ENCODE data around the gene SLC22A17. TPM values are rescaled to one million over a fixed set of nuclear protein-coding genes. Genes with fewer than 3 reads are reported as not detected.
"Not testable (repeated sequence)": the region's sequence is repeated elsewhere in the genome, so short reads cannot be mapped to it uniquely, and the experiment has no call there.

The SLC22A17 gene
- total RNA-seq, result 0.20 TPM in 1 of 2 replicates, not detected in the other

DNA sequence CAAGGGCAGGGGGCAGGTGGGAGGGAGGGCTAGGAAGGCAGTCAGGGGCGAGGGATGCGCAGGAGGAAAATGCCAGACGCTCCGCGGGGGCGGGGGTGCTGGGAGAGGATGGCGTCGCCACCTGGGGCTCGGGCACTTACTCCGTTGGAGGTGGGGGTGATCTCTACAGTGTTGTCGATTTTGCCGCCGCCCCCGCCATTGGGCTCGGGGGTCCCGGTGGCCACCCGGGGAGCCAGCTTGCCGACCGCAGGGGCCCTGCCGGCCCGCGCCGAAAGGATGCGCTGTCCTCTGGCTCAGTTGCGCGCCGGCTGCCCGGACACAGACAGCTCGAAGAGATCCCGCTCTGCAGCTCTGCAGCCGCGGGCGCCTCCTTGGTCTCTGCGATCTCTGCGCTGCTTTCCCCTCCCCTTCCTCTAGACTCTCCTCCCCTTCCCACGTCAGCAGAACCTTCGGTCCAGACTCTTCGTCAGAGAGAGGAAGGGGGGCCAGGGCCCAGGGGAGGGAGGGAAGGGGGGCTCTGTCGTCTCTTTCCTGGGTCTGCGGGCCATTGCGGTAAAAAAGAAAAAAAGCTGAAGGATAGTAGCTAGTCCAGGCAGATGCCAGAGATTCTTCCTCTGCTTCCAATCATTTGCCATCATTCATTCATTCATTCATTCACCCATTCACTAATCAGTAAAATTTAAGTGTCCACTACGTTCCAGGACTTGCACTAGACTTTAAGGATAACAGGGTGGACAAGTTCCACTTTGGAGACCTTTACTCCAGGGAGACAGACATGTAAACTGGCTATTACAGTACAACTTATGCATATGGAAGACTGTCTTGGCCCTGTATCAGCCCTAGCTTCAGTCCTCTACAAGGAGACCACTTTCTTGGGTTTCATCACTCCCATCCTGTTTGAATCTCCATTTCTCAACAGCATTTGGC, at the start of gene SLC22A17:
TSS of gene SLC22A17 (minus strand) at position 382 of the 927 bp plus-strand sequence.
- ATAC-seq (ENCODE audit: low read depth), result peak; percentile 68
- CTCF ChIA-PET, result interaction anchor here (0.9 to 1.0 kb wide), 2 partner anchors 27 kb away, joined by 3 to 4 read pairs; no protein-coding TSS in a partner anchor
- intact Hi-C loops (cut with micrococcal nuclease), result loop anchor here (1.0 kb wide), 1 partner anchor 50 kb away; the partner anchor contains the start of gene PPP1R3E
- no peaks in the 10 kb centered on the region for H3K9me3 Mint-ChIP-seq
- H3K36me3 Mint-ChIP-seq (ENCODE audit: low read depth), result no peaks in the 10 kb centered on the region
- TF ChIP-seq, protein P1, sequence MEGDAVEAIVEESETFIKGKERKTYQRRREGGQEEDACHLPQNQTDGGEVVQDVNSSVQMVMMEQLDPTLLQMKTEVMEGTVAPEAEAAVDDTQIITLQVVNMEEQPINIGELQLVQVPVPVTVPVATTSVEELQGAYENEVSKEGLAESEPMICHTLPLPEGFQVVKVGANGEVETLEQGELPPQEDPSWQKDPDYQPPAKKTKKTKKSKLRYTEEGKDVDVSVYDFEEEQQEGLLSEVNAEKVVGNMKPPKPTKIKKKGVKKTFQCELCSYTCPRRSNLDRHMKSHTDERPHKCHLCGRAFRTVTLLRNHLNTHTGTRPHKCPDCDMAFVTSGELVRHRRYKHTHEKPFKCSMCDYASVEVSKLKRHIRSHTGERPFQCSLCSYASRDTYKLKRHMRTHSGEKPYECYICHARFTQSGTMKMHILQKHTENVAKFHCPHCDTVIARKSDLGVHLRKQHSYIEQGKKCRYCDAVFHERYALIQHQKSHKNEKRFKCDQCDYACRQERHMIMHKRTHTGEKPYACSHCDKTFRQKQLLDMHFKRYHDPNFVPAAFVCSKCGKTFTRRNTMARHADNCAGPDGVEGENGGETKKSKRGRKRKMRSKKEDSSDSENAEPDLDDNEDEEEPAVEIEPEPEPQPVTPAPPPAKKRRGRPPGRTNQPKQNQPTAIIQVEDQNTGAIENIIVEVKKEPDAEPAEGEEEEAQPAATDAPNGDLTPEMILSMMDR (IDR thresholded peaks at IDR 0.05), result no peak
- H3K27ac Mint-ChIP-seq, result no peak within 1 kb of the TSS
- no peak for DNase-seq
- H3K4me1 Mint-ChIP-seq, result peaks cover 9% of the 10 kb centered on the region
- POLR2A ChIA-PET, result interaction anchor here (0.6 to 0.7 kb wide), 3 partner anchors 50 to 787 kb away, joined by 5 read pairs; partner anchors contain the start of gene PPP1R3E
- H3K27me3 Mint-ChIP-seq, result peaks cover 58% of the 10 kb centered on the region
- H3K4me3 Mint-ChIP-seq, result peak within 1 kb of the TSS; percentile 66

- Mint-ChIP-seq H3K4me3 (no peak overlapping the region), H3K9me3 (no peaks in the 10 kb centered on the region), H3K36me3 (ENCODE audit: low read depth) (no peaks in the 10 kb centered on the region), H3K27ac (no peak overlapping the region), H3K27me3 (peaks cover 31% of the 10 kb centered on the region), H3K4me1 (peaks cover 11% of the 10 kb centered on the region)
- ChIA-PET CTCF (no interaction called here), POLR2A (no interaction called here)
- intact Hi-C loops (cut with micrococcal nuclease), result no loop called here
- ATAC-seq (ENCODE audit: low read depth) (no peak), DNase-seq (no peak)
- TF ChIP-seq, protein P1 (IDR thresholded peaks at IDR 0.05), result no peak
Observed at GRCh38 chr14:23401291-23401690, 48.6 kb upstream of the SLC22A17 start.

GRCh38 chr14:23400496-23401149, 47.9 kb upstream of the SLC22A17 start:
- intact Hi-C loops (cut with micrococcal nuclease); H3K36me3 Mint-ChIP-seq (ENCODE audit: low read depth); POLR2A ChIA-PET; H3K27ac Mint-ChIP-seq; H3K9me3 Mint-ChIP-seq; H3K4me1 Mint-ChIP-seq; ATAC-seq (ENCODE audit: low read depth); H3K4me3 Mint-ChIP-seq; DNase-seq; CTCF ChIA-PET: not testable (repeated sequence)
- peaks cover 27% of the 10 kb centered on the region for H3K27me3 Mint-ChIP-seq

DNA sequence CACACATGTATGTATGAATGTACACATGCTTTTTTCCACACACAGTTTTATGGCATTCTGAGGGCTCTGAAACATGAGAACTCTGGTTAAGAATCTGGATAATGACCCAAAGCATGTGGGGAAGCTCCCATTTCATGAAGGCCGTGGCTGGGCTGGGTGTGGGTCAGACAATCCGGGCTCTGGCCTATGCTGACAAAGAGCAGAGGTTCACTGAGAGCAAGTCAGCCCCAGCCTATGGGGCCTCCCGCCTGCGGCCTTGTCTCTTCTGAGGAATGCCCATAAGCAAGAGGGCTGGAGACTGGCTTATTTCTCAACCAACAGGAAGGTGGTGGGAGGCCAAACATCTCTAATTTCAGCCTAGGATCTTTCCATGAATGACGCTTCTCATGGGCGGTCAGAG, 46.9 kb upstream of the SLC22A17 start:
- Mint-ChIP-seq H3K4me3 (no peak overlapping the region), H3K9me3 (no peaks in the 10 kb centered on the region), H3K27me3 (peaks cover 22% of the 10 kb centered on the region), H3K36me3 (ENCODE audit: low read depth) (no peaks in the 10 kb centered on the region), H3K27ac (no peak overlapping the region), H3K4me1 (peaks cover 2% of the 10 kb centered on the region)
- ChIA-PET POLR2A (no interaction called here), CTCF (no interaction called here)
- no peak for DNase-seq
- TF ChIP-seq, protein P1 (IDR thresholded peaks at IDR 0.05), result no peak
- no peak for ATAC-seq (ENCODE audit: low read depth)
- intact Hi-C loops (cut with micrococcal nuclease), result no loop called here

- peaks cover 2% of the 10 kb centered on the region for H3K4me1 Mint-ChIP-seq
- H3K4me3 Mint-ChIP-seq, result no peak overlapping the region
Observed at GRCh38 chr14:23399136-23399535, 46.4 kb upstream of the SLC22A17 start.

More at GRCh38 chr14:23399136-23399535, 46.4 kb upstream of the SLC22A17 start:
- DNase-seq (no peak), ATAC-seq (ENCODE audit: low read depth) (no peak)
- ChIA-PET POLR2A (no interaction called here), CTCF (no interaction called here)
- intact Hi-C loops (cut with micrococcal nuclease), result no loop called here
- no peaks in the 10 kb centered on the region for H3K36me3 Mint-ChIP-seq (ENCODE audit: low read depth)
- H3K9me3 Mint-ChIP-seq, result no peaks in the 10 kb centered on the region
- peaks cover 22% of the 10 kb centered on the region for H3K27me3 Mint-ChIP-seq
- TF ChIP-seq, protein P1 (IDR thresholded peaks at IDR 0.05), result no peak
- H3K27ac Mint-ChIP-seq, result no peak overlapping the region

All from activated B cell treated with CpG ODN at 0.5 μM for 24 hours (primary cell).